GM19397 (cell line): ENCODE results near the gene CNGA2.

Source experiments
- ATAC-seq: cut with Tn5 transposase; IDR thresholded peaks from one replicate; pipeline ENCODE4 v1.9.1; 2021; ENCODE audit warnings: mild to moderate bottlenecking, moderate library complexity; ENCODE audit not compliant: unreplicated experiment

CNGA2 gene

GRCh38 chrX:151746502-151746901 is 12.0 kb downstream of the CNGA2 start:
- no peak for ATAC-seq

- ATAC-seq, result no peak
These were observed 16.0 kb downstream of the CNGA2 start for GRCh38 chrX:151750511-151750910.

- ATAC-seq, result no peak
These were observed 18.3 kb downstream of the CNGA2 start for GRCh38 chrX:151752847-151753246.

- peak; percentile 73 for ATAC-seq
These were observed 18.9 kb downstream of the CNGA2 start for GRCh38 chrX:151753313-151754046.

- no peak for ATAC-seq
These were observed 19.5 kb downstream of the CNGA2 start for GRCh38 chrX:151754047-151754429.

- no peak for ATAC-seq
These were observed 20.2 kb downstream of the CNGA2 start for GRCh38 chrX:151754641-151755215.

GRCh38 chrX:151759041-151759708 is 24.6 kb downstream of the CNGA2 start:
- no peak for ATAC-seq

GRCh38 chrX:151762802-151763201 is 28.3 kb downstream of the CNGA2 start:
- ATAC-seq, result no peak

- no peak for ATAC-seq
These were observed 29.2 kb downstream of the CNGA2 start for GRCh38 chrX:151763711-151764110.

- no peak for ATAC-seq
These were observed 30.5 kb downstream of the CNGA2 start for GRCh38 chrX:151765026-151765425.

- ATAC-seq, result no peak
These were observed 37.2 kb downstream of the CNGA2 start for GRCh38 chrX:151771726-151772125.

- ATAC-seq, result no peak
These were observed 38.9 kb downstream of the CNGA2 start for GRCh38 chrX:151773434-151773833.

- ATAC-seq, result no peak
These were observed 39.9 kb downstream of the CNGA2 start for GRCh38 chrX:151774421-151774820.

- no peak for ATAC-seq
These were observed 41.7 kb downstream of the CNGA2 start for GRCh38 chrX:151776181-151776731.

GRCh38 chrX:151776936-151777335 is 42.4 kb downstream of the CNGA2 start:
- ATAC-seq, result no peak

GRCh38 chrX:151779258-151779657 is 44.7 kb downstream of the CNGA2 start:
- ATAC-seq, result no peak

- no peak for ATAC-seq
These were observed 46.1 kb downstream of the CNGA2 start for GRCh38 chrX:151780621-151781020.

- ATAC-seq, result no peak
These were observed 54.7 kb downstream of the CNGA2 start for GRCh38 chrX:151789179-151789800.

- ATAC-seq, result no peak
These were observed 56.1 kb downstream of the CNGA2 start for GRCh38 chrX:151790481-151791160.

- ATAC-seq, result no peak
These were observed 57.4 kb downstream of the CNGA2 start for GRCh38 chrX:151791961-151792360.

- no peak for ATAC-seq
These were observed 58.0 kb downstream of the CNGA2 start for GRCh38 chrX:151792505-151792904.
